GM12873 (cell line): Measurements from ENCODE around the gene JAKMIP1.

ENCODE experiments used
- TF ChIP-seq, protein P1 (sequence below): IDR thresholded peaks from 2 replicates; pipeline ENCODE4 v1.5.1; 2012; ENCODE audit warnings: low read depth, mild to moderate bottlenecking, moderate library complexity, low read length, control low read depth; ENCODE audit not compliant: insufficient read depth; ENCODE audit errors: missing control alignments

JAKMIP1 gene

GRCh38 chr4:6105311-6105911 is 94.9 kb downstream of the JAKMIP1 start:
- TF ChIP-seq, protein P1, sequence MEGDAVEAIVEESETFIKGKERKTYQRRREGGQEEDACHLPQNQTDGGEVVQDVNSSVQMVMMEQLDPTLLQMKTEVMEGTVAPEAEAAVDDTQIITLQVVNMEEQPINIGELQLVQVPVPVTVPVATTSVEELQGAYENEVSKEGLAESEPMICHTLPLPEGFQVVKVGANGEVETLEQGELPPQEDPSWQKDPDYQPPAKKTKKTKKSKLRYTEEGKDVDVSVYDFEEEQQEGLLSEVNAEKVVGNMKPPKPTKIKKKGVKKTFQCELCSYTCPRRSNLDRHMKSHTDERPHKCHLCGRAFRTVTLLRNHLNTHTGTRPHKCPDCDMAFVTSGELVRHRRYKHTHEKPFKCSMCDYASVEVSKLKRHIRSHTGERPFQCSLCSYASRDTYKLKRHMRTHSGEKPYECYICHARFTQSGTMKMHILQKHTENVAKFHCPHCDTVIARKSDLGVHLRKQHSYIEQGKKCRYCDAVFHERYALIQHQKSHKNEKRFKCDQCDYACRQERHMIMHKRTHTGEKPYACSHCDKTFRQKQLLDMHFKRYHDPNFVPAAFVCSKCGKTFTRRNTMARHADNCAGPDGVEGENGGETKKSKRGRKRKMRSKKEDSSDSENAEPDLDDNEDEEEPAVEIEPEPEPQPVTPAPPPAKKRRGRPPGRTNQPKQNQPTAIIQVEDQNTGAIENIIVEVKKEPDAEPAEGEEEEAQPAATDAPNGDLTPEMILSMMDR: no peak

DNA sequence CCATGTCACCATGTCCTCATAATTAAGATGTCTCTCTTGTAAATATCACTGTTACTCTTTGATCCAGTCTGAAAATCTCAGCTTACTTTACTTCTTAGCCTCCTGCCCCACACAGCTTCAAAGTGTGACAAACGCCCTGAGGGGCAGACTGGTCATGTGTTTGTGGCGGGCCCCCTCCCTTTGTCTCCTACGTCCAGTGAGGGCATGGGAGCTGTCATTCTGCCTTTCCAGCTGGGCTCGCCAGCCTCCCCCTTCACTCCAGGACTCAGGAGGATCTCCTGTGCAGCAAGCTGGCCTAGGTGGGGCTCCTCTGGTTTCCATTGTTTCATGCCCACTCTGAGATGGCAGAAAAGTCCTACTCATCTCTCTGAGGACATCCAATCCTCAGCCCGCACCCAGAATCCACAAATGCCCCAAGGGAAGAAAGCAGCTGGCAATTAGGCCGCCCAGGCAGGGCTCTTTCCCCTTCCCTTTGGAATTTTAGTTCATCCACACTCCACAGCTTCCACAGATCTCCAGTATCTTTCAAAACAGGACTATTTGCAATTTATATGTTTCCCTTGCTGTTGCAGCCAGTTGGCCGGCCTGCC is 95.7 kb downstream of the JAKMIP1 start:
- TF ChIP-seq, protein P1: no peak

DNA sequence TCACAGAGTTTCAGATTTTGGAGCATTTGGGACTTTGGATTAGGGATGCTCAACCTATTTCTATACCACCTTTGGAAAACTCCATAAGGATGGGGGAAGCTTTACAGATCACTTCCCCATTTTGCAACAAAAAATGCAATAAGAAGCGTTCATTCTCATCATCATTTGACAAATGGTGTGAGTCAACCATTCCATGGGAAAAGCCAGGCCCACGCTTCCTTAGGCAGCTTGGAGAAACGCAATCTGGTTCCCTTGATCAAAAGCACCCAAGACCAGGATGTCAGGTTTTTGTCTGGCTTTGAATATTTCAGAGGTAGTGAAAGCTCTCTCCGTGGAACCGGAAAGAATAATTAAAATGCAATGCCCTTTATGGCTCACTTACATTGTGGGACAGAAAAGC is 102.8 kb downstream of the JAKMIP1 start:
- TF ChIP-seq, protein P1: no peak

- TF ChIP-seq, protein P1: no peak
These were observed 104.5 kb downstream of the JAKMIP1 start for GRCh38 chr4:6095897-6096296.

DNA sequence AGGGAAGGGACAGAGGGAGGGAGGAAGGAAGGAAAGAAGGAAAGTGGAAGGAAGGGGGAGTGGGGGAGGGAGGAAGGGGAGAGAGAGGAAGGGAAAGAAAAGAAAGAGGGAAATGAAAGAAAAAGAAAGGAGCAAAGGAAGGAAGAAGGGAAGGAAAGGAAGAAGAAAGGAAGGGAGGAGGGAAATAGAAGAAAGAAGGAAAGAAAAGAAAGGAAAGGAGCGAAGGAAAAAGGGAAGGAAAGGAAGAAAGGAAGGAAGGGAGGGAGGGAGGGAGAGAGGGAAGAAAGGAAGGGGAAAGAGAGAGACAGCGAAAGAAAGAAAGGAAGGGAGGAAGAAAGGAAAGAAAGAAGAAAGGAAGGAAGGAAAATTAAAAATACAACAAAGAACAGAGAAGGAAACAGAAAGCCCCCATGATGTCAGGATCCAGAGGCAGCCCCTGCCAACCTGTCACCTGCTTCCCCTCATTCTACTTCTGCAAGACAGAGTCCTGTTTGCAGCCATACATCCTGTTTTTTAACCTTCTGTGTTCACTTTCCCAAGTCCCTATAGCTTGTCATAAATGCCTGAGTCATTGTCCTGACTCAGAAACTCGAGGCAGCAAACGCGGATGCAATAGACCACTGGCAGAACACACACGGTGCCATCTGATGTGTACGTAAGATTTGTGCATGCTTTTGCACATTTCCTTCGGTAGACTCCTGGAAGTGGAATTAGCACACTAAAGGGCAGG is 105.2 kb downstream of the JAKMIP1 start:
- TF ChIP-seq, protein P1: no peak

DNA sequence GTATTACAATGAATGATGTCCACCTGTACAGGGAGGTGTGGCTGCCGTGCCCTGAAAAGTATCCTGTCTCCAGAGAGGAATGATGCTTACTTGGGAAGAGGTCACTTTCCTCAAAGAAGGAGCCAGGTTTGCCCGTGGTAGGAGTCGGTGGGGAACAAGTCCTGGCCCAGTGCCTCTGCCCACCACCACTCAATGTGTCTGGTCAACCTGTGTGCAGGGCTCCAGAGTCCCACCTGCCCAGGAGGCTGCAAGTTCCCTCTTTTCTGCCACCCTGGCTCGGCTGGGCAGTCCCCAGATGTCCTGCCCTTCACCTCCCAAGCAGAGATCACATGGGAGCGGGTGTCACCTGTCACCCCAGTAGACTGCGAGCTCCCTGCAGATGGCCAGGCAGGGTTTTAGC is 106.7 kb downstream of the JAKMIP1 start:
- TF ChIP-seq, protein P1: no peak

DNA sequence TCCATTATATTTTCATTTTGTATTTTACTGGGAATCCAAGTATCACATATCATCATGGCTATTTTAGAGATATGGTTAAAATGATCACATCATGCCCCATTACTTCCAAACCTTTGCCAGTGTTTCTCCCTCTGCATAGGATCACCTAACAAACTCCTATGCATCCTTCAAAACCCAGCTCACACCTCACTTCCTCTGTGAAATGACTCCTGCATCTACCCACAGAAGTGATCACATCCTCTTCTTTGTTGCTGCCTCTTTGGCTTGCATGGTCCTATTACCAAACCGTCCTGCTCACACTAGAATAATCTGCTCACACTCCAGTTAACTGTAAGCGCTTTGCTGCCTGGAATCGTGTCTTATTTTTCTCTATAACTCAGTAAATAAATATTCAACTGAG is 107.4 kb downstream of the JAKMIP1 start:
- TF ChIP-seq, protein P1: no peak
